GM12873 (cell line): Measurements from ENCODE around the gene KHNYN.

ENCODE experiments used
- CTCF ChIP-seq: IDR thresholded peaks from 2 replicates; pipeline ENCODE4 v1.5.1; 2012; ENCODE audit warnings: low read depth, mild to moderate bottlenecking, moderate library complexity, low read length, control low read depth; ENCODE audit not compliant: insufficient read depth; ENCODE audit errors: missing control alignments

Gene KHNYN

GRCh38 chr14:24389226-24389848 lies 40.4 kb upstream of the KHNYN start:
- no peak for TF ChIP-seq CTCF

- TF ChIP-seq CTCF: no peak
Observed at GRCh38 chr14:24390701-24391468, 38.9 kb upstream of the KHNYN start.

- no peak for TF ChIP-seq CTCF
Observed at GRCh38 chr14:24392325-24393091, 37.2 kb upstream of the KHNYN start.

GRCh38 chr14:24394275-24394674 lies 35.5 kb upstream of the KHNYN start:
- no peak for TF ChIP-seq CTCF

- no peak for TF ChIP-seq CTCF
Observed at GRCh38 chr14:24395609-24396582, 33.9 kb upstream of the KHNYN start.

GRCh38 chr14:24397639-24398292 lies 32.0 kb upstream of the KHNYN start:
- TF ChIP-seq CTCF: no peak
